Stimulated activated CD8-positive, alpha-beta memory T cell treated with anti-CD3 and anti-CD28 coated beads, Interleukin-15, amount 100 ng/mL, for 24 hours (primary cell): Measurements from ENCODE around the gene STRBP.
"Not testable (repeated sequence)": the region's sequence is repeated elsewhere in the genome, so short reads cannot be mapped to it uniquely, and the experiment has no call there.

ENCODE experiments used
- DNase-seq: peaks from one replicate; pipeline ENCODE4 v3.0.0-alpha.2; 2020; ENCODE audit warnings: low read depth

Gene STRBP

GRCh38 chr9:123283048-123283408 lies 14.6 kb upstream of the STRBP start:
- no peak for DNase-seq

- no peak for DNase-seq
Measured at GRCh38 chr9:123282362-123283047, 14.1 kb upstream of the STRBP start.

- DNase-seq: no peak
Measured at GRCh38 chr9:123281659-123282350, 13.4 kb upstream of the STRBP start.

GRCh38 chr9:123278879-123279493 lies 10.6 kb upstream of the STRBP start:
- DNase-seq: not testable (repeated sequence)

- no peak for DNase-seq
Measured at GRCh38 chr9:123278361-123278760, 10.0 kb upstream of the STRBP start.

- DNase-seq: no peak
Measured at GRCh38 chr9:123276551-123276950, 8.2 kb upstream of the STRBP start.

- DNase-seq: not testable (repeated sequence)
Measured at GRCh38 chr9:123271133-123271532, 2.7 kb upstream of the STRBP start.

- DNase-seq: no peak
Measured at GRCh38 chr9:123269281-123269680, 895 bp upstream of the STRBP start.

- no peak for DNase-seq
Measured at GRCh38 chr9:123268199-123268464, 254 bp downstream of the STRBP start.

- no peak for DNase-seq
Measured at GRCh38 chr9:123267481-123268198, 746 bp downstream of the STRBP start.

GRCh38 chr9:123266655-123267399 lies 1.6 kb downstream of the STRBP start:
- no peak for DNase-seq

- no peak for DNase-seq
Measured at GRCh38 chr9:123265833-123266232, 2.6 kb downstream of the STRBP start.

- DNase-seq: no peak
Measured at GRCh38 chr9:123263227-123263626, 5.2 kb downstream of the STRBP start.

GRCh38 chr9:123262338-123262737 lies 6.0 kb downstream of the STRBP start:
- DNase-seq: no peak

- DNase-seq: no peak
Measured at GRCh38 chr9:123261006-123261677, 7.2 kb downstream of the STRBP start.

GRCh38 chr9:123260340-123260739 lies 8.0 kb downstream of the STRBP start:
- no peak for DNase-seq

- no peak for DNase-seq
Measured at GRCh38 chr9:123257276-123257675, 11.1 kb downstream of the STRBP start.

- no peak for DNase-seq
Measured at GRCh38 chr9:123255718-123256117, 12.7 kb downstream of the STRBP start.

- DNase-seq: no peak
Measured at GRCh38 chr9:123253204-123253603, 15.2 kb downstream of the STRBP start.

GRCh38 chr9:123251741-123252140 lies 16.6 kb downstream of the STRBP start:
- DNase-seq: no peak

- DNase-seq: no peak
Measured at GRCh38 chr9:123251324-123251723, 17.1 kb downstream of the STRBP start.

- DNase-seq: no peak
Measured at GRCh38 chr9:123250504-123250903, 17.9 kb downstream of the STRBP start.
